Measurements from ENCODE around the gene ASB13.

GRCh38 chr10:5644930-5645329, 21.5 kb downstream of the ASB13 start:
- TF ChIP-seq CTCF (IDR thresholded peaks at IDR 0.05) (no peak), POLR2AphosphoS5 (IDR thresholded peaks at IDR 0.05) (no peak)

Data from sigmoid colon (tissue), 4 donors.